Heart left ventricle (tissue), 13 donors: ENCODE results near the gene DSCAM.

Experiments
- POLR2A ChIP-seq, 2 donors: fragments of 450-650 bp; IDR thresholded peaks; one replicate each; pipeline ENCODE4 v1.6.1; 2017; ENCODE audit warnings: antibody characterized with exemption in 2 of 2, mild to moderate bottlenecking in 2 of 2, moderate library complexity in 2 of 2
- TF ChIP-seq, protein P1 (sequence below), 12 donors: fragments of 200-600 bp; sonication (generic) in 4 of 12; IDR thresholded peaks; one replicate each; pipeline versions ENCODE4 v1.5.0 to v1.8.0; 2018 to 2022; ENCODE audit warnings: antibody characterized with exemption in 12 of 12, mild to moderate bottlenecking in 5 of 12
- donor health status: ischemic (EF 13 %, LVEDD 7.1; RV severe dilation, severe dysfunction).
- donor health status: DM: no; HTN: yes; CAD: no.
- donor health status: DM: no; HTN: no; CAD: no.
- donor health status: ischemic (EF 25% LVEDD 6.9; RV normal size, moderate dysfunction).
- donor health status: ischemic (EF 25% LVEDD 5.7; RV mildly dilated, moderate dysfunction).
- donor health status: ischemic (EF 35%, LVEDD 5.7; RV mildly dilated, moderate dysfunction).
- donor health status: nonischemic (EF 11% LVEDD 7.7; RV severe dilation, severe dysfunction).
- donor health status: DM: yes; HTN: yes; CAD: no.
- donor health status: PGD.
- donor health status: ischemic (EF 29% LVEDD 5.4; RV normal size, mild dysfunction).
- donor health status: nonischemic (EF 23%, LVEDD 6.1; RV moderate dilation, normal function).

DNA sequence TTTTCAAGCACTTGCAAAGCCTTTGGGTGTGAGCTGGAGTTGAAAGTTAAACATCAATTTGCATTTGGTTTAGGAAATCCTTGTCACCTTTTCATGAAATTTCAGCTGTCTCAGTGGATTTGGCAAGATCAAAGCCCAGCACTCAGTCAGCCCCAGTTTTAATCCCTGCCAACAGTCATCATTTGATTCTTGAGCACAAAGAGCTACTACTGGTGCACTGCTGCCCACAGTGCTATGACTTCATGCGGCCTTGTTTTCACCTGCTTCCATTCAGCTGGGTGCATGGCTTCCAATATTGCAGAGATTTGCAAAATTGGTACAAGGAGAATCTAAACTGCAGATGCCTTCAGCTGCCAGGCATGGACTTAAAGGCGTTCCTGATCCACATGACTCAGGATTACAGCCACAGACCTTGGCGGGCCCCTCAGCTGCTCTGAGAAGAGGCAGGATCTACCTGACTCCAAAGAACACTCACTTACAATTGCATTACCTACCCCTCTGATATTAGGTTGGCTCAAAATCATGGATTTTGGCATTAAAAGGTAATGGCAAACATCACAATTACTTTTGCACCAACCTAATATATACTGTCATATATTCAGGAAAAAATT lies 259.1 kb downstream of the DSCAM start:
- TF ChIP-seq POLR2A (IDR thresholded peaks at IDR 0.05): no peak
- TF ChIP-seq, protein P1, sequence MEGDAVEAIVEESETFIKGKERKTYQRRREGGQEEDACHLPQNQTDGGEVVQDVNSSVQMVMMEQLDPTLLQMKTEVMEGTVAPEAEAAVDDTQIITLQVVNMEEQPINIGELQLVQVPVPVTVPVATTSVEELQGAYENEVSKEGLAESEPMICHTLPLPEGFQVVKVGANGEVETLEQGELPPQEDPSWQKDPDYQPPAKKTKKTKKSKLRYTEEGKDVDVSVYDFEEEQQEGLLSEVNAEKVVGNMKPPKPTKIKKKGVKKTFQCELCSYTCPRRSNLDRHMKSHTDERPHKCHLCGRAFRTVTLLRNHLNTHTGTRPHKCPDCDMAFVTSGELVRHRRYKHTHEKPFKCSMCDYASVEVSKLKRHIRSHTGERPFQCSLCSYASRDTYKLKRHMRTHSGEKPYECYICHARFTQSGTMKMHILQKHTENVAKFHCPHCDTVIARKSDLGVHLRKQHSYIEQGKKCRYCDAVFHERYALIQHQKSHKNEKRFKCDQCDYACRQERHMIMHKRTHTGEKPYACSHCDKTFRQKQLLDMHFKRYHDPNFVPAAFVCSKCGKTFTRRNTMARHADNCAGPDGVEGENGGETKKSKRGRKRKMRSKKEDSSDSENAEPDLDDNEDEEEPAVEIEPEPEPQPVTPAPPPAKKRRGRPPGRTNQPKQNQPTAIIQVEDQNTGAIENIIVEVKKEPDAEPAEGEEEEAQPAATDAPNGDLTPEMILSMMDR (IDR thresholded peaks at IDR 0.05): no peak
